Sigmoid colon (tissue), 7 donors: ENCODE data around the gene DCK. TPM values are rescaled to one million over a fixed set of nuclear protein-coding genes. Genes with fewer than 3 reads are reported as not detected.

ENCODE experiments used
- DNase-seq: peaks from one replicate; pipeline ENCODE4 v3.0.0-alpha.2; 2019
- H3K27ac ChIP-seq, 4 donors: fragments of 200-600 bp; sonication (generic); one replicate each; pipeline ENCODE4 v1.5.1; 2016 to 2019; ENCODE audit warnings: mild to moderate bottlenecking in 1 of 4
- H3K27me3 ChIP-seq, 3 donors: fragments of 200-600 bp; sonication (generic); one replicate each; pipeline ENCODE4 v1.5.1; 2019; ENCODE audit warnings: mild to moderate bottlenecking in 1 of 3
- H3K36me3 ChIP-seq, 4 donors: fragments of 200-600 bp; sonication (generic); one replicate each; pipeline ENCODE4 v1.5.1; 2016 to 2019
- H3K4me1 ChIP-seq, 4 donors: fragments of 200-600 bp; sonication (generic); one replicate each; pipeline ENCODE4 v1.5.1; 2017 to 2019
- H3K4me3 ChIP-seq, 4 donors: fragments of 200-600 bp; sonication (generic); one replicate each; pipeline ENCODE4 v1.5.1; 2017 to 2019; ENCODE audit warnings: mild to moderate bottlenecking in 2 of 4, moderate library complexity in 1 of 4
- H3K9me3 ChIP-seq, 4 donors: fragments of 200-600 bp in 3 of 4; sonication (generic) in 3 of 4; one replicate each; pipeline versions ENCODE4 v1.5.1 to v1.6.1; 2013 to 2019
- EP300 ChIP-seq, 4 donors: sonication (generic); formaldehyde crosslinking; IDR thresholded peaks; one replicate each; pipeline ENCODE4 v1.6.1; 2017; ENCODE audit warnings: antibody characterized with exemption in 4 of 4
- POLR2A ChIP-seq, 2 donors: fragments of 450-650 bp; IDR thresholded peaks; one replicate each; pipeline ENCODE4 v1.6.1; 2016; ENCODE audit warnings: antibody characterized with exemption in 2 of 2, mild to moderate bottlenecking in 2 of 2, moderate library complexity in 2 of 2
- POLR2AphosphoS5 ChIP-seq, 4 donors: sonication (generic); formaldehyde crosslinking; IDR thresholded peaks; one replicate each; pipeline ENCODE4 v1.6.1; 2017; ENCODE audit warnings: antibody characterized with exemption in 4 of 4
- WGBS, 2 donors: extraction: QIAGEN DNeasy Blood & Tissue Kit; methylation state at CpG; one replicate each; pipeline ENCODE4 v1.1.7; 2013; 5-methylcytosine and 5-hydroxymethylcytosine counted together
- intact Hi-C: fragments of 100-400 bp; cut with DNase I; formaldehyde crosslinking; loops from one replicate; pipeline ENCODE4 v1.15.1; 2023
- polyA plus RNA-seq, 3 donors: library from polyadenylated mRNA; stranded (reverse); fragments of 200-250 nt; gene quantifications; one replicate each; pipeline ENCODE4 v1.2.3, GENCODE V29; 2013
- total RNA-seq, 4 donors: library from RNA; depleted of rRNA; stranded (reverse); fragments of >200 nt; gene quantifications; one replicate each; pipeline ENCODE4 v1.1.0, GENCODE V29; 2016
- TF ChIP-seq, protein P1 (sequence below), 4 experiments: fragments of 450-650 bp in 3 of 4; fragments of 200-600 bp in 1 of 4; IDR thresholded peaks; one replicate each; pipeline ENCODE4 v1.5.1; 2016 to 2019; ENCODE audit warnings: antibody characterized with exemption in 4 of 4, mild to moderate bottlenecking in 3 of 4, moderate library complexity in 2 of 4
- donor health status: healthy with polysubstance abuse.
- donor health status: Bipolar disorder and iron deficiency.
- donor health status: healthy.

The DCK gene
- total and polyA plus RNA-seq, 7 donors, result 10.0 to 26.0 (median 17.3) TPM

DNA sequence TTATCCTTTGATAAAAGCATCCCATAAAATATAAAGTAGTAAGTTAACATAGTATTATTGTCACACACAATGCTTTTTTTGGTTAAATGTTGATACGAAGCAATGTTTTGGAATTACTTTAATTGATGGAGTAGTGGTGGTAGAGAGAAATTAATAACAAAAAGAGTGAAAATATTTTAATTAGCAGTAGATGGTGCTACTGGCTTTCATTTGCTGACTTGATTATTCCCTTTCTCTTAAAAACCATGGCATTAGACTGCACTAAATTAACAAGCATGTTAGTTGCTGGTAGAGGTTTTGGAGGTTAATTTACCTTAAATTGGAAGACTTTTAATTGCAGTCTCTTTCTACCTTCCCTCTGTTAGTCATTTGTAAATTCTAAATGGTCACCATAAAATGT is 8.9 kb upstream of the DCK start:
- Histone ChIP-seq H3K27me3 (no peaks in the 10 kb centered on the region), H3K36me3 (peaks cover 0 to 3% (median 0%) of the 10 kb centered on the region in 4 donors), H3K4me3 (no peak overlapping the region), H3K9me3 (no peaks in the 10 kb centered on the region), H3K27ac (no peak overlapping the region), H3K4me1 (no peaks in the 10 kb centered on the region)
- WGBS, 2 donors, result 88 to 90% methylated on average over 1 of the region's 1 CpG
- TF ChIP-seq POLR2AphosphoS5 (IDR thresholded peaks at IDR 0.05), result no peak
- TF ChIP-seq, protein P1, sequence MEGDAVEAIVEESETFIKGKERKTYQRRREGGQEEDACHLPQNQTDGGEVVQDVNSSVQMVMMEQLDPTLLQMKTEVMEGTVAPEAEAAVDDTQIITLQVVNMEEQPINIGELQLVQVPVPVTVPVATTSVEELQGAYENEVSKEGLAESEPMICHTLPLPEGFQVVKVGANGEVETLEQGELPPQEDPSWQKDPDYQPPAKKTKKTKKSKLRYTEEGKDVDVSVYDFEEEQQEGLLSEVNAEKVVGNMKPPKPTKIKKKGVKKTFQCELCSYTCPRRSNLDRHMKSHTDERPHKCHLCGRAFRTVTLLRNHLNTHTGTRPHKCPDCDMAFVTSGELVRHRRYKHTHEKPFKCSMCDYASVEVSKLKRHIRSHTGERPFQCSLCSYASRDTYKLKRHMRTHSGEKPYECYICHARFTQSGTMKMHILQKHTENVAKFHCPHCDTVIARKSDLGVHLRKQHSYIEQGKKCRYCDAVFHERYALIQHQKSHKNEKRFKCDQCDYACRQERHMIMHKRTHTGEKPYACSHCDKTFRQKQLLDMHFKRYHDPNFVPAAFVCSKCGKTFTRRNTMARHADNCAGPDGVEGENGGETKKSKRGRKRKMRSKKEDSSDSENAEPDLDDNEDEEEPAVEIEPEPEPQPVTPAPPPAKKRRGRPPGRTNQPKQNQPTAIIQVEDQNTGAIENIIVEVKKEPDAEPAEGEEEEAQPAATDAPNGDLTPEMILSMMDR (IDR thresholded peaks at IDR 0.05), result no peak
- TF ChIP-seq EP300 (IDR thresholded peaks at IDR 0.05), result no peak
- intact Hi-C loops, result no loop called here
- DNase-seq, result no peak

DNA sequence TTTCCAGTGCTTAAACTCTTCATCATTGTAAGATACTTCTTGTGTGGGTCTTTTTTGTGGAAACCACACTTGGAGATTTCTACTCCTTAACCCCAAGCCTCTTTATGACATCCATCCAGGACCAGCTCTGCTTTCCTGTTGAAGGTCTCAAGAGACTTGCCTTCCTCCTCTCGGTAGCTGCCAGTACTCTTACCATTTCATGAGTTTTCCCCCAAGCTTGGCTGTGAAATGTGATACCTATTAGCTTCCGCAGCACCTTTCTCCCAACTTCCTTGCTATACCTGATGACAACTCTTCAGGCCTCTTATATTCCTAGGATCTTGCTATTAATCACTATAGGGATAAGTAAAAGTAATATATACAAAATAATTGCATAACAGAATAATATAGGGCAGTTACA is 1.9 kb upstream of the DCK start:
- no peak overlapping the region for H3K4me3 ChIP-seq
- H3K27me3 ChIP-seq, result no peaks in the 10 kb centered on the region
- no peak overlapping the region for H3K27ac ChIP-seq
- 80 to 96% methylated on average over 2 of the region's 2 CpGs for WGBS, 2 donors
- H3K9me3 ChIP-seq, result no peaks in the 10 kb centered on the region
- TF ChIP-seq, protein P1 (IDR thresholded peaks at IDR 0.05), result no peak
- TF ChIP-seq EP300 (IDR thresholded peaks at IDR 0.05), result no peak
- no peak for TF ChIP-seq POLR2AphosphoS5 (IDR thresholded peaks at IDR 0.05)
- TF ChIP-seq POLR2A (IDR thresholded peaks at IDR 0.05), result no peak
- DNase-seq, result no peak
- intact Hi-C loops, result no loop called here
- H3K36me3 ChIP-seq, result no peaks in the 10 kb centered on the region
- peaks cover 0 to 32% (median 19%) of the 10 kb centered on the region in 4 donors for H3K4me1 ChIP-seq

DNA sequence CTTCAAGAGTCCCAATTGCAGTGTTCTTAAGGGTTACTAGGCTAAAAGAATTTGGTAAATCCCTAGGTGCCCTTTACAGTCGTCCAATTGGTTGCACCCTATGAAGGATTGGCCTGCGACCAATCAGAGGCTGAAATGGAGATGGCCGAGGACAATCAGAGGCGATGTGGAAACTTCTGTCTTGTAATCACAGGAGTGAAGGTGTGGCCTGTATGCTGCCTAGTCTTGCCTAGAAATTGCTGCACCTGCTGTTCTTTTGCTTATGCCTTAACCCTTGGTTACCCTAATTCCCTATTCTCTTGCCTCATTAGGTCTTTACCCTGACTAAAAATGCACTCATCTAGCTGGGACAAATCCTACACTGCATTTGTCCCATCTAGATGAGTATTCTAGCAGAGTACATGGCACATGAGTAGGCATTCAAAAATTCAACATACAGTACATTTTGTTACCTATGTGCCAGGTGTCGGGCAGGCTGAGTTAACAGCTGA is 1.0 kb upstream of the DCK start:
- Histone ChIP-seq H3K27ac (peak overlapping the region; percentile 84 to 88 (median 86)), H3K4me3 (peak overlapping the region; percentile 61 to 85 (median 75)), H3K9me3 (no peaks in the 10 kb centered on the region), H3K4me1 (peaks cover 0 to 40% (median 23%) of the 10 kb centered on the region in 4 donors), H3K27me3 (no peaks in the 10 kb centered on the region), H3K36me3 (no peaks in the 10 kb centered on the region)
- DNase-seq, result no peak
- intact Hi-C loops, result loop anchor here (2.0 kb wide), 1 partner anchor 154 kb away; the partner anchor contains the start of gene GRSF1
- no peak for TF ChIP-seq POLR2AphosphoS5 (IDR thresholded peaks at IDR 0.05)
- TF ChIP-seq, protein P1 (IDR thresholded peaks at IDR 0.05), result no peak
- TF ChIP-seq POLR2A (IDR thresholded peaks at IDR 0.05), result no peak
- no peak for TF ChIP-seq EP300 (IDR thresholded peaks at IDR 0.05)
- WGBS, 2 donors, result 23 to 70% methylated on average over 5 of the region's 5 CpGs

DNA sequence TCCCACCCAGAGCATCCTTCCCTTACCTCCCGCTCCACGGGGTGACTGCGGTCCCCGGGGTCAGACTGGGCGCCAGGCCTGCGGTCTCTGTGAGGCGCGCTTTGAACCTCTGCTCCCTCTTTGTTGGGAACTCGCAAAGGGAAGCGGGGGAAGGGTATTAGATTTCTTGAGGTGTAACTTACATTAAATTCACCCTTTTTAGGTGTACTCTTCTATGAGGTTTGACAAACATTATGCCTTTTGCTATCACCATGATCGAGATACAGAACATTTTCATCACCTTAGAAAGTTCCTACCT is 569 bp downstream of the DCK start:
- 0 to 1% methylated on average over 11 of the region's 11 CpGs for WGBS, 2 donors
- Histone ChIP-seq H3K27ac (peak overlapping the region; percentile 84 to 88 (median 86)), H3K4me1 (peaks cover 0 to 45% (median 23%) of the 10 kb centered on the region in 4 donors), H3K9me3 (no peaks in the 10 kb centered on the region), H3K36me3 (peaks cover 0 to 11% (median 0%) of the 10 kb centered on the region in 4 donors), H3K4me3 (peak overlapping the region; percentile 61 to 85 (median 75)), H3K27me3 (no peaks in the 10 kb centered on the region)
- no peak for DNase-seq
- intact Hi-C loops, result no loop called here
- TF ChIP-seq POLR2A (IDR thresholded peaks at IDR 0.05) (no peak), POLR2AphosphoS5 (IDR thresholded peaks at IDR 0.05) (no peak), EP300 (IDR thresholded peaks at IDR 0.05) (no peak)
- TF ChIP-seq, protein P1 (IDR thresholded peaks at IDR 0.05), result no peak
